Heart left ventricle (tissue), 16 donors: ENCODE results near the gene PRKCA. TPM values are rescaled to one million over a fixed set of nuclear protein-coding genes. Genes with fewer than 3 reads are reported as not detected.
A peak's percentile ranks its signal among the peaks of the same experiment; 100 is the strongest.
"Not testable (repeated sequence)": the region's sequence is repeated elsewhere in the genome, so short reads cannot be mapped to it uniquely, and the experiment has no call there.

Experiments used
- ATAC-seq, 4 donors: fragments of 200-7000 bp; cut with Tn5 transposase; one replicate each; pipeline ENCODE4 v1.9.1; 2020 to 2022; ENCODE audit warnings: moderate library complexity in 4 of 4, mild to moderate bottlenecking in 3 of 4, moderate number of reproducible peaks in 1 of 4
- DNase-seq, 5 donors: peaks; one replicate each; pipeline ENCODE4 v3.0.0-alpha.2; 2020
- H3K27ac ChIP-seq, 12 donors: fragments of 200-600 bp; sonication (generic) in 4 of 12; one replicate each; pipeline versions ENCODE4 v1.5.0 to v1.8.0; 2016 to 2022; ENCODE audit warnings: mild to moderate bottlenecking in 2 of 12
- H3K27me3 ChIP-seq, 9 donors: fragments of 200-600 bp; sonication (generic) in 2 of 9; one replicate each; pipeline versions ENCODE4 v1.5.1 to v1.8.0; 2016 to 2022; ENCODE audit warnings: mild to moderate bottlenecking in 3 of 9
- H3K36me3 ChIP-seq, 9 donors: fragments of 200-600 bp; sonication (generic) in 2 of 9; one replicate each; pipeline versions ENCODE4 v1.5.0 to v1.8.0; 2018 to 2022; ENCODE audit warnings: mild to moderate bottlenecking in 2 of 9
- H3K4me1 ChIP-seq, 12 donors: fragments of 200-600 bp; sonication (generic) in 4 of 12; one replicate each; pipeline versions ENCODE4 v1.5.0 to v1.8.0; 2016 to 2022; ENCODE audit warnings: mild to moderate bottlenecking in 3 of 12
- H3K4me3 ChIP-seq, 12 donors: fragments of 200-600 bp; sonication (generic) in 4 of 12; one replicate each; pipeline versions ENCODE4 v1.5.0 to v1.8.0; 2017 to 2022; ENCODE audit warnings: mild to moderate bottlenecking in 9 of 12, moderate library complexity in 4 of 12
- H3K9me3 ChIP-seq, 12 donors: fragments of 200-600 bp; sonication (generic) in 4 of 12; one replicate each; pipeline versions ENCODE4 v1.5.0 to v1.8.0; 2016 to 2022; ENCODE audit warnings: mild to moderate bottlenecking in 1 of 12
- CTCF ChIP-seq, 12 donors: fragments of 200-600 bp; sonication (generic) in 4 of 12; IDR thresholded peaks; one replicate each; pipeline versions ENCODE4 v1.5.0 to v1.8.0; 2018 to 2022; ENCODE audit warnings: antibody characterized with exemption in 12 of 12, mild to moderate bottlenecking in 5 of 12
- POLR2A ChIP-seq, 2 donors: fragments of 450-650 bp; IDR thresholded peaks; one replicate each; pipeline ENCODE4 v1.6.1; 2017; ENCODE audit warnings: antibody characterized with exemption in 2 of 2, mild to moderate bottlenecking in 2 of 2, moderate library complexity in 2 of 2
- WGBS, 4 donors: extraction: QIAGEN DNeasy Blood & Tissue Kit in 2 of 4; methylation state at CpG; one replicate each; pipeline versions ENCODE4 v1.1.5 to v1.1.7; 2013 to 2018; 5-methylcytosine and 5-hydroxymethylcytosine counted together
- intact Hi-C, 10 donors: fragments of 100-400 bp; cut with DNase I; formaldehyde crosslinking; loops; one replicate each; pipeline versions ENCODE4 v1.11.1 to v1.14.2; 2022
- long read RNA-seq, 3 donors: library from polyadenylated mRNA; unstranded; transcript quantifications; one replicate each; pipeline ENCODE4 v2.0.0, GENCODE V29; 2020 to 2021
- polyA plus RNA-seq, 2 donors: library from polyadenylated mRNA; stranded (reverse); fragments of 200-250 nt; gene quantifications; one replicate each; pipeline ENCODE4 v1.2.3, GENCODE V29; 2013
- total RNA-seq, 9 donors: library from RNA; depleted of rRNA in 2 of 9; stranded (reverse); fragments of >200 nt in 2 of 9; fragmentation: NEBNext Ultra II Directional in 3 of 9; extraction: Animal tissue kit (Norgen Biotek cat#: 25700) in 3 of 9; gene quantifications; one replicate each; pipeline versions ENCODE4 v1.1.0 to v1.2.4, GENCODE V29; 2016 to 2023
- donor health status: ischemic (EF 13 %, LVEDD 7.1; RV severe dilation, severe dysfunction).
- donor health status: healthy with polysubstance abuse.
- donor health status: DM: no; HTN: yes; CAD: no.
- donor health status: DM: no; HTN: no; CAD: no.
- donor health status: ischemic (EF 25% LVEDD 6.9; RV normal size, moderate dysfunction).
- donor health status: ischemic (EF 25% LVEDD 5.7; RV mildly dilated, moderate dysfunction).
- donor health status: healthy.
- donor health status: DM: yes; HTN: yes; CAD: no.
- donor health status: ischemic (EF 35%, LVEDD 5.7; RV mildly dilated, moderate dysfunction).
- donor health status: nonischemic (EF 11% LVEDD 7.7; RV severe dilation, severe dysfunction).
- donor health status: DM: yes; HTN: yes; CAD: no.
- donor health status: PGD.
- donor health status: ischemic (EF 29% LVEDD 5.4; RV normal size, mild dysfunction).
- donor health status: nonischemic (EF 23%, LVEDD 6.1; RV moderate dilation, normal function).

Gene PRKCA
- total RNA-seq (10 to 100 TPM in 6 of 9 donors, 1 to 10 TPM in 3; 4.8 to 26.8 (median 16.9) TPM), polyA plus RNA-seq (1 to 10 TPM; 3.4 to 3.7 TPM)
- long read RNA-seq, donor 1, partial matches to known transcripts = 0 of 4 reads
- long read RNA-seq, donor 1, other reads (novel, unspliced or antisense) = 4 of 4 reads
- long read RNA-seq, donor 2, partial matches to known transcripts = 0 of 8 reads
- long read RNA-seq, donor 2, other reads (novel, unspliced or antisense) = 8 of 8 reads
- long read RNA-seq, donor 3, partial matches to known transcripts = 1 of 10 reads
- long read RNA-seq, donor 3, other reads (novel, unspliced or antisense) = 9 of 10 reads

- intact Hi-C loops = loop anchor here in 2 of 10 donors (5.0 to 10.0 kb wide), 3 partner anchors 107 to 263 kb away; partner anchors contain the start of gene CEP112 (in 1 of the 2)
- Histone ChIP-seq H3K9me3 (peaks cover 0 to under 1% (median 0%) of the 10 kb centered on the region in 12 donors), H3K4me3 (peak within 1 kb of the TSS; percentile 68 to 94 (median 85)), H3K27me3 (no peaks in the 10 kb centered on the region), H3K36me3 (no peaks in the 10 kb centered on the region), H3K4me1 (peaks cover 0 to 32% (median 7%) of the 10 kb centered on the region in 12 donors), H3K27ac (peak within 1 kb of the TSS; percentile 38 to 90 (median 74))
- TF ChIP-seq POLR2A (IDR thresholded peaks at IDR 0.05) (peak in 1 of 2 donors; percentile 79), CTCF (IDR thresholded peaks at IDR 0.05) (no peak)
- DNase-seq (peak; percentile 75 to 90 (median 79)), ATAC-seq (peak; percentile 77 to 94 (median 90))
- 0 to 1% (median 1%) methylated on average over 43 to 110 of the region's 117 CpGs for whole genome bisulfite sequencing, 4 donors
Observed at GRCh38 chr17:66301864-66302741, at the start of gene PRKCA. Gene PRKCA (plus strand): TSS chr17:66302613.

DNA sequence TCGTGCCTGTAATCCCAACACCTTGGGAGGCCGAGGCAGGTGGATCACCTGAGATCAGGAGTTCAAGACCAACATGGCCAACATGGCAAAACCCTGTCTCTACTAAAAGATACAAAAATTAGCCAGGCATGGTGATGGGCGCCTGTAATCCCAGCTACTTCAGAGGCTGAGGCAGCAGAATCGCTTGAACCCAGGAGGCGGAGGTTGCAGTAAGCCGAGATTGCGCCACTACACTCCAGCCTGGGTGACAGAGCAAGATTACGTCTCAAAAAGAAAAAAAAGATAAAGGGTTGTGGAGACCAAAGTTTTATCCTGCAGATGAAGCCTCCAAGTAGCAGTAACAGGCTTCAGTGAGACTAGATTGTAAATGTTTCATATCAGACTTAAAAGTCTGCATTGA lies 49.0 kb upstream of the PRKCA start:
- not testable (repeated sequence) for ATAC-seq, H3K27ac ChIP-seq, H3K36me3 ChIP-seq, H3K27me3 ChIP-seq, DNase-seq, H3K9me3 ChIP-seq, H3K4me3 ChIP-seq, H3K4me1 ChIP-seq
- intact Hi-C loops = loop anchor here in 3 of 10 donors (5.0 to 10.0 kb wide), 5 partner anchors 311 to 419 kb away; no protein-coding TSS in a partner anchor
- WGBS, 4 donors = 85 to 92% (median 88%) methylated on average over 8 of the region's 8 CpGs

GRCh38 chr17:66255112-66255511 lies 47.3 kb upstream of the PRKCA start:
- Histone ChIP-seq H3K36me3 (no peaks in the 10 kb centered on the region), H3K9me3 (no peaks in the 10 kb centered on the region), H3K27ac (no peak overlapping the region), H3K4me1 (no peaks in the 10 kb centered on the region), H3K27me3 (no peaks in the 10 kb centered on the region), H3K4me3 (no peak overlapping the region)
- WGBS, 4 donors = 24 to 27% (median 25%) methylated on average over 4 of the region's 4 CpGs
- intact Hi-C loops = loop anchor here (1.0 to 10.0 kb wide), 12 partner anchors 310 to 422 kb away; no protein-coding TSS in a partner anchor
- TF ChIP-seq POLR2A (IDR thresholded peaks at IDR 0.05) (no peak), CTCF (IDR thresholded peaks at IDR 0.05) (peak; percentile 39 to 83 (median 70))
- DNase-seq = peak in 1 of 5 donors; percentile 11
- peak in 3 of 4 donors; percentile 79 to 85 (median 80) for ATAC-seq

DNA sequence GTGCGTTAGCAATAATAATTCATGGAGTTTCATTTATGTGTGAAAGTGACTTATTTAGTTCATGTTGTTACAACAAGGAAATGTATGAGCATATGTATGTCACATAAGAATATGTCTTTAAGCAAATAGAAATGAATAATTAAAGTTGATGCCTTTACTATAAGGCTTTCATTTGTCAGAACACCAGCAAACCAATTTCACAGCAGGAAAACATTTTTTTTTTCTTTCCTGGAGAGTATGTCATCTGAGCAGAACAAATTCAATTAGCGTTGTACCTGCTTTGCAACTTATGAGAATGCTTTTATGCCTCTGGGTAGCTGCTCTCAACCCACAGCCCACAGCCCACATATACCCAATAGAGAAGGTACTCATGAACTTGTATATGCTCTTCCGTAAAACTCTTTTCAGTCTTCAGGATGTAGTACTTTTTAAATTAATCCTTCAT lies 46.9 kb upstream of the PRKCA start:
- 73 to 91% (median 79%) methylated on average over 3 of the region's 3 CpGs for WGBS, 4 donors
- Histone ChIP-seq H3K27me3 (no peaks in the 10 kb centered on the region), H3K36me3 (no peaks in the 10 kb centered on the region), H3K4me3 (no peak overlapping the region), H3K9me3 (no peaks in the 10 kb centered on the region), H3K4me1 (no peaks in the 10 kb centered on the region), H3K27ac (no peak overlapping the region)
- intact Hi-C loops = loop anchor here (1.0 to 10.0 kb wide), 12 partner anchors 309 to 422 kb away; no protein-coding TSS in a partner anchor
- DNase-seq (no peak), ATAC-seq (no peak)
- TF ChIP-seq CTCF (IDR thresholded peaks at IDR 0.05) = no peak
- TF ChIP-seq POLR2A (IDR thresholded peaks at IDR 0.05) = no peak
